Sigmoid colon (tissue), 7 donors: ENCODE results near the gene ZFAND3. TPM values are rescaled to one million over a fixed set of nuclear protein-coding genes. Genes with fewer than 3 reads are reported as not detected.

Experiments
- DNase-seq: peaks from one replicate; pipeline ENCODE4 v3.0.0-alpha.2; 2019
- H3K27ac ChIP-seq, 4 donors: fragments of 200-600 bp; sonication (generic); one replicate each; pipeline ENCODE4 v1.5.1; 2016 to 2019; ENCODE audit warnings: mild to moderate bottlenecking in 1 of 4
- H3K27me3 ChIP-seq, 3 donors: fragments of 200-600 bp; sonication (generic); one replicate each; pipeline ENCODE4 v1.5.1; 2019; ENCODE audit warnings: mild to moderate bottlenecking in 1 of 3
- H3K36me3 ChIP-seq, 4 donors: fragments of 200-600 bp; sonication (generic); one replicate each; pipeline ENCODE4 v1.5.1; 2016 to 2019
- H3K4me1 ChIP-seq, 4 donors: fragments of 200-600 bp; sonication (generic); one replicate each; pipeline ENCODE4 v1.5.1; 2017 to 2019
- H3K4me3 ChIP-seq, 4 donors: fragments of 200-600 bp; sonication (generic); one replicate each; pipeline ENCODE4 v1.5.1; 2017 to 2019; ENCODE audit warnings: mild to moderate bottlenecking in 2 of 4, moderate library complexity in 1 of 4
- H3K9me3 ChIP-seq, 4 donors: fragments of 200-600 bp in 3 of 4; sonication (generic) in 3 of 4; one replicate each; pipeline versions ENCODE4 v1.5.1 to v1.6.1; 2013 to 2019
- EP300 ChIP-seq, 4 donors: sonication (generic); formaldehyde crosslinking; IDR thresholded peaks; one replicate each; pipeline ENCODE4 v1.6.1; 2017; ENCODE audit warnings: antibody characterized with exemption in 4 of 4
- POLR2A ChIP-seq, 2 donors: fragments of 450-650 bp; IDR thresholded peaks; one replicate each; pipeline ENCODE4 v1.6.1; 2016; ENCODE audit warnings: antibody characterized with exemption in 2 of 2, mild to moderate bottlenecking in 2 of 2, moderate library complexity in 2 of 2
- POLR2AphosphoS5 ChIP-seq, 4 donors: sonication (generic); formaldehyde crosslinking; IDR thresholded peaks; one replicate each; pipeline ENCODE4 v1.6.1; 2017; ENCODE audit warnings: antibody characterized with exemption in 4 of 4
- WGBS, 2 donors: extraction: QIAGEN DNeasy Blood & Tissue Kit; methylation state at CpG; one replicate each; pipeline ENCODE4 v1.1.7; 2013; 5-methylcytosine and 5-hydroxymethylcytosine counted together
- intact Hi-C: fragments of 100-400 bp; cut with DNase I; formaldehyde crosslinking; loops from one replicate; pipeline ENCODE4 v1.15.1; 2023
- polyA plus RNA-seq, 3 donors: library from polyadenylated mRNA; stranded (reverse); fragments of 200-250 nt; gene quantifications; one replicate each; pipeline ENCODE4 v1.2.3, GENCODE V29; 2013
- total RNA-seq, 4 donors: library from RNA; depleted of rRNA; stranded (reverse); fragments of >200 nt; gene quantifications; one replicate each; pipeline ENCODE4 v1.1.0, GENCODE V29; 2016
- TF ChIP-seq, protein P1 (sequence below), 4 experiments: fragments of 450-650 bp in 3 of 4; fragments of 200-600 bp in 1 of 4; IDR thresholded peaks; one replicate each; pipeline ENCODE4 v1.5.1; 2016 to 2019; ENCODE audit warnings: antibody characterized with exemption in 4 of 4, mild to moderate bottlenecking in 3 of 4, moderate library complexity in 2 of 4
- donor health status: healthy with polysubstance abuse.
- donor health status: Bipolar disorder and iron deficiency.
- donor health status: healthy.

ZFAND3 gene
- total and polyA plus RNA-seq, 7 donors = 32.4 to 54.8 (median 39.0) TPM

GRCh38 chr6:37840143-37840939 lies 20.8 kb downstream of the ZFAND3 start:
- no peak overlapping the region for H3K27ac ChIP-seq
- 97 to 98% methylated on average over 8 of the region's 8 CpGs for WGBS, 2 donors
- no peak for TF ChIP-seq POLR2A (IDR thresholded peaks at IDR 0.05)
- TF ChIP-seq, protein P1, sequence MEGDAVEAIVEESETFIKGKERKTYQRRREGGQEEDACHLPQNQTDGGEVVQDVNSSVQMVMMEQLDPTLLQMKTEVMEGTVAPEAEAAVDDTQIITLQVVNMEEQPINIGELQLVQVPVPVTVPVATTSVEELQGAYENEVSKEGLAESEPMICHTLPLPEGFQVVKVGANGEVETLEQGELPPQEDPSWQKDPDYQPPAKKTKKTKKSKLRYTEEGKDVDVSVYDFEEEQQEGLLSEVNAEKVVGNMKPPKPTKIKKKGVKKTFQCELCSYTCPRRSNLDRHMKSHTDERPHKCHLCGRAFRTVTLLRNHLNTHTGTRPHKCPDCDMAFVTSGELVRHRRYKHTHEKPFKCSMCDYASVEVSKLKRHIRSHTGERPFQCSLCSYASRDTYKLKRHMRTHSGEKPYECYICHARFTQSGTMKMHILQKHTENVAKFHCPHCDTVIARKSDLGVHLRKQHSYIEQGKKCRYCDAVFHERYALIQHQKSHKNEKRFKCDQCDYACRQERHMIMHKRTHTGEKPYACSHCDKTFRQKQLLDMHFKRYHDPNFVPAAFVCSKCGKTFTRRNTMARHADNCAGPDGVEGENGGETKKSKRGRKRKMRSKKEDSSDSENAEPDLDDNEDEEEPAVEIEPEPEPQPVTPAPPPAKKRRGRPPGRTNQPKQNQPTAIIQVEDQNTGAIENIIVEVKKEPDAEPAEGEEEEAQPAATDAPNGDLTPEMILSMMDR (IDR thresholded peaks at IDR 0.05) = no peak
- TF ChIP-seq EP300 (IDR thresholded peaks at IDR 0.05) = no peak
- no peak for TF ChIP-seq POLR2AphosphoS5 (IDR thresholded peaks at IDR 0.05)
- H3K27me3 ChIP-seq = no peaks in the 10 kb centered on the region
- intact Hi-C loops = no loop called here
- no peak for DNase-seq
- no peak overlapping the region for H3K4me3 ChIP-seq
- H3K36me3 ChIP-seq = no peaks in the 10 kb centered on the region
- H3K4me1 ChIP-seq = peaks cover 0 to 21% (median 10%) of the 10 kb centered on the region in 4 donors
- H3K9me3 ChIP-seq = no peaks in the 10 kb centered on the region

DNA sequence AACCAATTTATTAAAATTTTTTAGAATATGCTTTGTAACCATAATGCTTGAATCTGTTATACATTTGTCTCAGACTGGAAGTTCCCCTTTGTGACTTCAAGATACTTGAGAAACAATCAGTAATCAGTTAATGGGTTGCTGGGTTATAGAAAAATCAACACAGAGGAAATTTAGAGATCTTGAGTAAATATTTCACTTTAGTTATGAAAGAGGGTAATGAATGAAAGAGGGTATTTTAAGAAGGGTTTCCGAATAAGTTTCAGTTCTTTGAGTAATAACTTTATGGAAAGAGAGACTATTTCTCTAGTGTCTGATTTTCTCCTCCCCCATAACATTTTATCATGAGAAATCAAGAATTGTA lies 21.4 kb downstream of the ZFAND3 start:
- Histone ChIP-seq H3K4me3 (no peak overlapping the region), H3K36me3 (no peaks in the 10 kb centered on the region), H3K4me1 (peaks cover 0 to 27% (median 8%) of the 10 kb centered on the region in 4 donors), H3K9me3 (no peaks in the 10 kb centered on the region), H3K27ac (no peak overlapping the region), H3K27me3 (no peaks in the 10 kb centered on the region)
- intact Hi-C loops = no loop called here
- no peak for DNase-seq
- 82 to 84% methylated on average over 1 of the region's 1 CpG for WGBS, 2 donors
- TF ChIP-seq EP300 (IDR thresholded peaks at IDR 0.05) (no peak), POLR2AphosphoS5 (IDR thresholded peaks at IDR 0.05) (no peak)
- TF ChIP-seq, protein P1 (IDR thresholded peaks at IDR 0.05) = no peak

GRCh38 chr6:37845026-37845911 lies 25.7 kb downstream of the ZFAND3 start:
- H3K4me3 ChIP-seq = no peak overlapping the region
- no peak for DNase-seq
- no peak for TF ChIP-seq POLR2AphosphoS5 (IDR thresholded peaks at IDR 0.05)
- no peak for TF ChIP-seq EP300 (IDR thresholded peaks at IDR 0.05)
- no peak for TF ChIP-seq POLR2A (IDR thresholded peaks at IDR 0.05)
- TF ChIP-seq, protein P1 (IDR thresholded peaks at IDR 0.05) = no peak
- no peaks in the 10 kb centered on the region for H3K36me3 ChIP-seq
- WGBS, 2 donors = 24 to 71% methylated on average over 6 of the region's 6 CpGs
- H3K27ac ChIP-seq = no peak overlapping the region
- no peaks in the 10 kb centered on the region for H3K9me3 ChIP-seq
- intact Hi-C loops = no loop called here
- no peaks in the 10 kb centered on the region for H3K27me3 ChIP-seq
- H3K4me1 ChIP-seq = peaks cover 0 to 41% (median 20%) of the 10 kb centered on the region in 4 donors

- no peak overlapping the region for H3K27ac ChIP-seq
- no peak overlapping the region for H3K4me3 ChIP-seq
- DNase-seq = no peak
- no peaks in the 10 kb centered on the region for H3K9me3 ChIP-seq
- H3K36me3 ChIP-seq = no peaks in the 10 kb centered on the region
- intact Hi-C loops = no loop called here
- H3K4me1 ChIP-seq = peaks cover 0 to 47% (median 21%) of the 10 kb centered on the region in 4 donors
- no peaks in the 10 kb centered on the region for H3K27me3 ChIP-seq
- TF ChIP-seq, protein P1 (IDR thresholded peaks at IDR 0.05) = no peak
- no peak for TF ChIP-seq EP300 (IDR thresholded peaks at IDR 0.05)
- TF ChIP-seq POLR2A (IDR thresholded peaks at IDR 0.05) = no peak
- no peak for TF ChIP-seq POLR2AphosphoS5 (IDR thresholded peaks at IDR 0.05)
These were observed 26.4 kb downstream of the ZFAND3 start for GRCh38 chr6:37845930-37846329.
